ENCODE measurements around the gene NKX1-1.

The NKX1-1 gene

GRCh38 chr4:1354983-1355275 lies 51.3 kb downstream of the NKX1-1 start:
- no peak for TF ChIP-seq CTCF (IDR thresholded peaks at IDR 0.05; ENCODE audit: low read depth, low read length)
- DNase-seq (ENCODE audit: extremely low read depth, low read depth), result no peak

GRCh38 chr4:1354136-1354982 lies 51.9 kb downstream of the NKX1-1 start:
- TF ChIP-seq CTCF (IDR thresholded peaks at IDR 0.05; ENCODE audit: low read depth, low read length), result no peak
- DNase-seq (ENCODE audit: extremely low read depth, low read depth), result no peak

- no peak for DNase-seq (ENCODE audit: extremely low read depth, low read depth)
- no peak for TF ChIP-seq CTCF (IDR thresholded peaks at IDR 0.05; ENCODE audit: low read depth, low read length)
Measured at GRCh38 chr4:1353186-1354055, 52.8 kb downstream of the NKX1-1 start.
